Measurements from ENCODE around the gene EDC3. TPM values are rescaled to one million over a fixed set of nuclear protein-coding genes. Genes with fewer than 3 reads are reported as not detected.

EDC3 gene
- total RNA-seq, 1 experiment from 2014 or later, result 45.1 TPM

GRCh38 chr15:74584204-74584603 is 111.6 kb downstream of the EDC3 start:
- no peaks in the 10 kb centered on the region for H3K36me3 ChIP-seq (ENCODE audit: control insufficient read depth in 1 of 2, insufficient read depth in 2 of 2, low read length in 2 of 2)
- no peak overlapping the region for H3K4me3 ChIP-seq (replicated peaks in 1 of 2; ENCODE audit: low read depth in 1 of 2, low read length in 2 of 2)
- no peak overlapping the region for H3K9ac ChIP-seq (ENCODE audit: low read length)
- no peak overlapping the region for H3K4me2 ChIP-seq (ENCODE audit: low read length)
- ATAC-seq (no peak), DNase-seq (ENCODE audit: low read depth, low spot score) (no peak)
- no peaks in the 10 kb centered on the region for H3K79me2 ChIP-seq (ENCODE audit: insufficient read depth, low read length)
- no peak overlapping the region for H2AFZ ChIP-seq (ENCODE audit: low read depth, low read length, poor library complexity, severe bottlenecking)
- H3K4me1 ChIP-seq (ENCODE audit: control insufficient read depth in 1 of 2, insufficient read depth in 2 of 2, low read length in 2 of 2), result peaks cover 10 to 14% of the 10 kb centered on the region in 2 experiments
- ChIA-PET POLR2A (no interaction called here), CTCF (no interaction called here), RAD21 (ENCODE audit: low non-redundant PET in 1 of 2, low total read pairs in 2 of 2, uncharacterized antibody in 2 of 2, unreplicated experiment in 2 of 2) (no interaction called here)
- H3K9me2 ChIP-seq (ENCODE audit: insufficient read depth), result no peaks in the 10 kb centered on the region
- BruUV-seq (replicated peaks), result no TSS peak
- no peak overlapping the region for H3K27ac ChIP-seq (ENCODE audit: low read depth, low read length)
- no peaks in the 10 kb centered on the region for H4K20me1 ChIP-seq (ENCODE audit: insufficient read depth)
- intact Hi-C loops (cut with micrococcal nuclease), result no loop called here
- no peaks in the 10 kb centered on the region for H3K27me3 ChIP-seq (ENCODE audit: insufficient read depth, low read length)
- H3K9me3 ChIP-seq (ENCODE audit: control insufficient read depth in 1 of 2, insufficient read depth in 1 of 2, low read depth in 1 of 2, low read length in 2 of 2), result no peaks in the 10 kb centered on the region
- no peak for TF ChIP-seq SIN3A (IDR thresholded peaks at IDR 0.05; ENCODE audit: low read depth)
- TF ChIP-seq ZFX (IDR thresholded peaks at IDR 0.05), result no peak
- TF ChIP-seq JUND (IDR thresholded peaks at IDR 0.05), result no peak
- TF ChIP-seq SRF (IDR thresholded peaks at IDR 0.05; ENCODE audit: low read depth), result no peak
- TF ChIP-seq CEBPB (IDR thresholded peaks at IDR 0.05; ENCODE audit: low read depth), result no peak
- no peak for TF ChIP-seq MAX (IDR thresholded peaks at IDR 0.05)
- no peak for TF ChIP-seq FOSL1 (IDR thresholded peaks at IDR 0.05; ENCODE audit: low read depth)
- no peak for TF ChIP-seq TCF7L2 (IDR thresholded peaks at IDR 0.05; ENCODE audit: borderline replicate concordance, extremely low read depth, insufficient read depth, insufficient read length)
- no peak for TF ChIP-seq YY1 (IDR thresholded peaks at IDR 0.05; ENCODE audit: extremely low read depth, insufficient replicate concordance, low read depth, low read length)
- TF ChIP-seq CBX3 (IDR thresholded peaks at IDR 0.05; ENCODE audit: low read depth), result no peak
- no peak for TF ChIP-seq EZH2 (IDR thresholded peaks at IDR 0.05)
- TF ChIP-seq RAD21 (IDR thresholded peaks at IDR 0.05; ENCODE audit: low read depth), result no peak
- TF ChIP-seq EZH2phosphoT487 (IDR thresholded peaks at IDR 0.05; ENCODE audit: borderline replicate concordance), result no peak
- no peak for TF ChIP-seq ZNF274 (IDR thresholded peaks at IDR 0.05; ENCODE audit: low read depth, low read length)
- no peak for TF ChIP-seq EGR1 (IDR thresholded peaks at IDR 0.05; ENCODE audit: low read depth)
- no peak for TF ChIP-seq POLR2A (IDR thresholded peaks at IDR 0.05; ENCODE audit: borderline replicate concordance, extremely low read depth, insufficient read depth, insufficient read length)
- no peak for TF ChIP-seq ELF1 (IDR thresholded peaks at IDR 0.05; ENCODE audit: borderline replicate concordance, low read depth)
- no peak for TF ChIP-seq CTCF (IDR thresholded peaks at IDR 0.05 in 2 of 3, conservative IDR thresholded peaks at IDR 0.05 in 1 of 3; ENCODE audit: borderline replicate concordance in 1 of 3, insufficient read depth in 1 of 3, low read depth in 2 of 3, low read length in 2 of 3)
- no peak for TF ChIP-seq SP1 (IDR thresholded peaks at IDR 0.05; ENCODE audit: low read depth)
- TF ChIP-seq, protein P1, sequence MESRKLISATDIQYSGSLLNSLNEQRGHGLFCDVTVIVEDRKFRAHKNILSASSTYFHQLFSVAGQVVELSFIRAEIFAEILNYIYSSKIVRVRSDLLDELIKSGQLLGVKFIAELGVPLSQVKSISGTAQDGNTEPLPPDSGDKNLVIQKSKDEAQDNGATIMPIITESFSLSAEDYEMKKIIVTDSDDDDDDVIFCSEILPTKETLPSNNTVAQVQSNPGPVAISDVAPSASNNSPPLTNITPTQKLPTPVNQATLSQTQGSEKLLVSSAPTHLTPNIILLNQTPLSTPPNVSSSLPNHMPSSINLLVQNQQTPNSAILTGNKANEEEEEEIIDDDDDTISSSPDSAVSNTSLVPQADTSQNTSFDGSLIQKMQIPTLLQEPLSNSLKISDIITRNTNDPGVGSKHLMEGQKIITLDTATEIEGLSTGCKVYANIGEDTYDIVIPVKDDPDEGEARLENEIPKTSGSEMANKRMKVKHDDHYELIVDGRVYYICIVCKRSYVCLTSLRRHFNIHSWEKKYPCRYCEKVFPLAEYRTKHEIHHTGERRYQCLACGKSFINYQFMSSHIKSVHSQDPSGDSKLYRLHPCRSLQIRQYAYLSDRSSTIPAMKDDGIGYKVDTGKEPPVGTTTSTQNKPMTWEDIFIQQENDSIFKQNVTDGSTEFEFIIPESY (IDR thresholded peaks at IDR 0.05; ENCODE audit: extremely low read depth, insufficient replicate concordance, low read length), result no peak
